GM12865 (cell line): ENCODE measurements around the gene LKAAEAR1.

Experiments
- DNase-seq: peaks from one replicate; pipeline ENCODE4 v3.0.0; 2010; ENCODE audit warnings: low read depth
- H3K4me3 ChIP-seq: 2 replicates; pipeline ENCODE4 v1.5.1; 2011; ENCODE audit warnings: mild to moderate bottlenecking, low read depth, low read length, control low read depth
- TF ChIP-seq, protein P1 (sequence below): IDR thresholded peaks from 2 replicates; pipeline ENCODE4 v1.5.1; 2011; ENCODE audit warnings: low read length, control low read depth, low read depth, inconsistent platforms; ENCODE audit not compliant: insufficient read depth; ENCODE audit errors: missing control alignments

The LKAAEAR1 gene

DNA sequence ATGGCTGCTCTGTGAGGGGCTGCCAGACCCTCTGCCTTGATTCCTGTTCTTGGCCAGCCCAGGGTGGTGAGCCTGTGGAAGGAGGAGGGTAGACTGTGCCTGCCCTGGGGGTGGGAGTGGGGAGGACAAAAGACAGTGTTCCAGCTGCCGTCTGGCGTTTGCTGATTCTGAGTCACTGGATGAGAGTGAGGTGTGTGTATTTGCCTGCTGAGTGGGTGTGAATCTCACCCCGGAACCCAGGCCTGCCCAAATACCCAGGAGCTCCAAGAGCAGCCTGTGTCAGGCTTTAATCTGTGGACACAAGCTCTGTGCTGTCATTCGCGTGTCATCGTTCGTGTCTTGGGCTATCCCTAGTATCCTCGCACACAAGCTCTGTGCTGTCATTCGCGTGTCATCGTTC is 2.6 kb upstream of the LKAAEAR1 start:
- no peak for DNase-seq
- H3K4me3 ChIP-seq: no peak overlapping the region
- TF ChIP-seq, protein P1, sequence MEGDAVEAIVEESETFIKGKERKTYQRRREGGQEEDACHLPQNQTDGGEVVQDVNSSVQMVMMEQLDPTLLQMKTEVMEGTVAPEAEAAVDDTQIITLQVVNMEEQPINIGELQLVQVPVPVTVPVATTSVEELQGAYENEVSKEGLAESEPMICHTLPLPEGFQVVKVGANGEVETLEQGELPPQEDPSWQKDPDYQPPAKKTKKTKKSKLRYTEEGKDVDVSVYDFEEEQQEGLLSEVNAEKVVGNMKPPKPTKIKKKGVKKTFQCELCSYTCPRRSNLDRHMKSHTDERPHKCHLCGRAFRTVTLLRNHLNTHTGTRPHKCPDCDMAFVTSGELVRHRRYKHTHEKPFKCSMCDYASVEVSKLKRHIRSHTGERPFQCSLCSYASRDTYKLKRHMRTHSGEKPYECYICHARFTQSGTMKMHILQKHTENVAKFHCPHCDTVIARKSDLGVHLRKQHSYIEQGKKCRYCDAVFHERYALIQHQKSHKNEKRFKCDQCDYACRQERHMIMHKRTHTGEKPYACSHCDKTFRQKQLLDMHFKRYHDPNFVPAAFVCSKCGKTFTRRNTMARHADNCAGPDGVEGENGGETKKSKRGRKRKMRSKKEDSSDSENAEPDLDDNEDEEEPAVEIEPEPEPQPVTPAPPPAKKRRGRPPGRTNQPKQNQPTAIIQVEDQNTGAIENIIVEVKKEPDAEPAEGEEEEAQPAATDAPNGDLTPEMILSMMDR: no peak

DNA sequence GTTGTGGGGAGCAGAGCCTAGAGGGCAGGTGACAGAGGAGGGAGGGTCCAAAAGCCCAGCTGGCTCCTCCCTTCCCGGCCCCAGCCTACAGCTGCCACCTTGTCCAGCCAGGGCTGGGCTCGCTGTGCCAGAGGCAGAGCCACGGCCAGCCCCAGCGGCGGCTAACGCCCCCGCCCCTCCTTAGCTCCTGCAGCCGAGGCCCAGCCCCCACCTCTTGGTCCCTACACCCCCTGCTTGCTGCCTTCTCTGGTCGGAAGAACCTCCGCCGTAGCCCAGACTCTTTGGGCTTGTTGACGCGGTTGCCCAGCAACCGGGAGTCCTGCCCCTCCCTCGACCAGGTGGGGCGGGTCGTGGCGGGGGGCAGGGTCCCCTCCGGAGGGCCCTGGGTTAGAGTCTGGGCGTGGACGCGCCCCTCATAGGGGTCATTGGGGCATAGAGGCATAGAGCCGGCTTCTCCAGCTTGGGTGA is 521 bp upstream of the LKAAEAR1 start:
- TF ChIP-seq, protein P1: no peak
- DNase-seq: no peak

DNA sequence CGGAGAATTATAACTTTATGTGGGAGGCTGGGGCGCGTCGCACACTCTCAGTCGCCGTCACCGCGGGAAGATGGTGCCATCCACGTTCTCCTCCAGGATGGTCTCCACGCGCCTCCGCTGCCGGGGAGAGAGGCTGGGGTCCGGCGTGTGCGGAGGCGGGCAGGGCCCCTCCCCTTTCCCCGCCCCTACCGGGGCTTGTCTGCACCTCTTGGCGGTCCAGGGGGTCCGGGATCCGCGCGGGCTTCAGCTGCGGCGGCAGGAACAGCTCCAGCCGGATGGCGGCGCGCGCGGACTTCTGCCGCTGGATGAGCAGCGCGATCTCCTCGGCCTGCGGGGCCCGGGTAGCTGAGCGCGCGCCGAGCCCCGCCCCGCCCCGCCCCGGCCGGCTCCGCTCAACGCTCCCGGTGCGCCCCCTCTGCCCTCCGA is 807 bp downstream of the LKAAEAR1 start:
- DNase-seq: peak; percentile 74
- H3K4me3 ChIP-seq: no peak overlapping the region; the same call in 1 of the 2 replicates
- TF ChIP-seq, protein P1: peak; percentile 62

More for the DNA sequence above, 521 bp upstream of the LKAAEAR1 start:
- H3K4me3 ChIP-seq: no peak overlapping the region

DNA sequence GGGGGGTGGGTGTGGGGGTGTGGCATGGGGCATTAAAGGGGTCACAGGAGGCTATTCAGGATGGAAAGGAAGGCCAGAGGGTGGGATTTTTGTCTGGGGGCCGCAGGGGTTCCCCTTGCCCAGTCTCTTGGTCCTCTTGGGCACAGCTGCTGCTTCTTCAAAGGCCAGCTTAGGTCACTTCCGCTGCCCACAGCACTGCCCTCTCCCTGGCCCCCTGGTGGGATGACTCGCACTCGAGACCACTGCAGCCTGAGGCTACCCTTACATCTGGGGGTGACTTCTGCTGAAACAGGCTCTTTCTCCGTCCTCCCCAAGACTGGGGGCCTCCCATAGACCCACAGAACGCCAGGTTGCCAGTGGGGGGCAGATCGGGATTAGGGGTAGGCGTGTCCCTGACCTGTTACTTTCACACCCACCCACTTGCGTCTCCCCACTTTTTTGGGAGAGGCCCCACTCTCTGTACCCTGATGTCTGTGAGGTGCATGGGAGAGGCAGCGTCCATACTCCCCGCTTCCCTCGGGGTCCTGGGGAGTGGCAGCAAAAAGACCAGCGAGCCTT is 1.3 kb downstream of the LKAAEAR1 start:
- no peak overlapping the region for H3K4me3 ChIP-seq
- DNase-seq: no peak
- TF ChIP-seq, protein P1: no peak

DNA sequence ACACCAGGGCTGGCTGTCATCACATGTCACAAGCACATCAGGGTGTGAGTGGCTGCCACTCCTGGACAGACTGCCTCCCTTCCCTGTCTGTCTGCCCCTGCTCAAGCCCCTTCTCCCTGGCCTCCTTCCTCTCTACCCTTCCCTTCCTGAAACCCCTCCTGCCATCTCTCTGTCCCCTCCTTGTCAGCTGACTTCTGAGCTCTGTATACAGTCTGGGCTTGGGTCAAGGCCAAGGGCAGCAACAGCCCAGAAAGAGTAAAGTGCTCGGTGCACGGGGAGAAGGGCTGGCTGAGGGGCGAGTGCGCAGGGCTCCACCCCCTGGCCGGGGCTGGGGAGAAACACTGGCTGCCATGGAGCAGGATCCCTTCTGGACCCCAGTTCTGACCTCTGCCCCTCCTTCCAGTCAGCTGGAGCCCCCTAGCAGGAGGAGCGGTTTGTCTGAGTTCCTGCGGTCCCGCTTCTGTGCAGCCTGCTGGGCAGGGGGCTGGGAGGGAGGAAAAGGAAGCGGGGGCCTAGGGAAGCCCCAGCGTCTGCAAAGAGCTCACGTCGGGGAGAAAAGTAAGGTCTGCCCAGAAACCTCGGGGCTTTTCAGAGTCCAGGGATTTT is 2.0 kb downstream of the LKAAEAR1 start:
- TF ChIP-seq, protein P1: no peak
- no peak for DNase-seq
- no peak overlapping the region for H3K4me3 ChIP-seq

DNA sequence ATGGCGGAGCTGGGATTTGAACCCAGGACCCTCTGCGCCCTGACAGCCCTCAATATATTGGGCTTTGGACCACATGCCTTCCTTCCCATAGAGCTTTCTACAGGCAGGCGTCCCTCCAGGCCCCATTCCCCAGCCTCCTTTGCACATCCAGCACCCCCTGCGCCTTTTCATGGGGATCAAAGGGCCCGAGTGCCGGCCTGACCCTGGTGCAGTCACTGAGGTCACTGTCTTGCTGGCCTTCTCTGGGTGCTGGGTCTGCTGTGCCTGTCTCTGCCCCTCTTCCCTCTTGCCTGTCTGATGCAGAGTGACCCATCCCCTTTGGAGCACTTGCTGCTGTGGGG is 2.6 kb downstream of the LKAAEAR1 start:
- H3K4me3 ChIP-seq: no peak overlapping the region
- TF ChIP-seq, protein P1: no peak
- DNase-seq: no peak
